Measurements from ENCODE around the gene GLDN.

DNA sequence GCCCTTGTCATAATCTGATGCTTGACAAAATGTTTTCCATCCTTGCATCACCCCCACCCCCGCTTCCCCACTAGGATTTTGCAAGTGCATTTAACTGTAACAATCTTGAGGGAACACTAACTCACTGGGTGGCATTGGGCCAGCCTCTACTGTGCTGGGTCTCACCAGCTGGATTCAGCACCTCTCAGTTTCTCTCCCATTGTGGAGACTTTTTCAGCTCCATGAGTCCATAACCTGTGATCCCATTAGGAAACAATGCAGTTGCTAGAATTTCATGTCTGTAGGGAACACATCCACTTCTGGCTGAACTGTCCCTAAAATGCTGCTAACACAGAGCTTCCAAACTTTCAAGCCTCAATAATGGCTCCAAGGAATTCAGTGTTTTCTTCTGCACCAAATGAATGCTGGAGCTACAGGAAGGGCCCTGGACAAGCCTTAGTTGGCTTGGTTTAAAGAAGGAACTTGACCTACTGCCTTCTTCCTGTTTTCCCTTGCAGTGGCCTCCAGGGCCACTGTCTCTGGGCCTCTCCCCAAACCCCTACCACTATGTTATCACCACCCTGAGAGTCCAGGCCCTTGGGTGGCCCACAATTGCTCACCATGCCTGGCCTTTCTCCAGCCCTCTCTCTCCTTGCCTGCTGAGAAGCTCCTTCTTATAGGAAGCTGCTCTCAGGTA, 18.7 kb upstream of the GLDN start:
- TF ChIP-seq, protein P1, sequence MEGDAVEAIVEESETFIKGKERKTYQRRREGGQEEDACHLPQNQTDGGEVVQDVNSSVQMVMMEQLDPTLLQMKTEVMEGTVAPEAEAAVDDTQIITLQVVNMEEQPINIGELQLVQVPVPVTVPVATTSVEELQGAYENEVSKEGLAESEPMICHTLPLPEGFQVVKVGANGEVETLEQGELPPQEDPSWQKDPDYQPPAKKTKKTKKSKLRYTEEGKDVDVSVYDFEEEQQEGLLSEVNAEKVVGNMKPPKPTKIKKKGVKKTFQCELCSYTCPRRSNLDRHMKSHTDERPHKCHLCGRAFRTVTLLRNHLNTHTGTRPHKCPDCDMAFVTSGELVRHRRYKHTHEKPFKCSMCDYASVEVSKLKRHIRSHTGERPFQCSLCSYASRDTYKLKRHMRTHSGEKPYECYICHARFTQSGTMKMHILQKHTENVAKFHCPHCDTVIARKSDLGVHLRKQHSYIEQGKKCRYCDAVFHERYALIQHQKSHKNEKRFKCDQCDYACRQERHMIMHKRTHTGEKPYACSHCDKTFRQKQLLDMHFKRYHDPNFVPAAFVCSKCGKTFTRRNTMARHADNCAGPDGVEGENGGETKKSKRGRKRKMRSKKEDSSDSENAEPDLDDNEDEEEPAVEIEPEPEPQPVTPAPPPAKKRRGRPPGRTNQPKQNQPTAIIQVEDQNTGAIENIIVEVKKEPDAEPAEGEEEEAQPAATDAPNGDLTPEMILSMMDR (IDR thresholded peaks at IDR 0.05): no peak
- TF ChIP-seq POLR2A (IDR thresholded peaks at IDR 0.05): no peak
- TF ChIP-seq POLR2AphosphoS5 (IDR thresholded peaks at IDR 0.05; ENCODE audit: insufficient read depth in 1 of 2, low read depth in 1 of 2): no peak

Measured in vagina (tissue), 2 donors.